Limb (tissue), 2 donors: ENCODE measurements around the gene CLEC20A.

Source experiments
- DNase-seq, 2 donors: peaks; one replicate each; pipeline ENCODE4 v3.0.0-alpha.2; 2016; ENCODE audit errors: extremely low spot score in 2 of 2

CLEC20A gene

GRCh38 chr1:178500936-178501554 is 4.3 kb upstream of the CLEC20A start:
- no peak for DNase-seq

DNA sequence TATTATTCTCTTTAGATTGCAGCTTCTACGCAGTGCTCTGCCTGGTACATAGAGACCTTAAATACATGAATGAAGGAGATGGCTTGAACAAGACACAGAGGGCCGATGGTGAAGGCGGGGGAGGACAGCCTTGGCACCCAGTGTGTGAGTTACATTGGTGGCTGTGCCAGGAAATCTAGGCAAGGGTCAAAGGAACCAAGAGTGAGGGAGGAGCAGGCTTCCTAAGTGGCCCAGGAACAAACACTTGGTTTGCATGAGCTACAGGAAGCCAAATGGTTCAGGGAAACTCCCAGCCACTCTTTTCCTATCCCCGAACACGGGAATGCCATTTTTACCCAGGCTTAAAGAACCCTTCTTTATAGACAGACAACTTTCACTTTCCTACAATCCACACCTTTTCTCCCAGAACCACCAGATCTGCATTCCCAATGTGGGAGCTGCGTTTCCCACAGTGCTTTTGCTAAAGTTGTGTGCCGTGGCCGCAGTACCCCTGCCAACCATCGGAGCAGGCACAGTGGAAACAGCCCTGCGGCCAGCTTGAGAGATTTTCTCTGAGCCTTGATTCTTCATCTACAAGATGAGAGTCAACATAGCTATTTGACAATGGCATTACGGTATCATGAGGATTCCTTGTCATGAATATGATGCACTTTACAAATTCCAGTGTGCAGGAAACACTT is 3.5 kb upstream of the CLEC20A start:
- DNase-seq, result no peak

DNA sequence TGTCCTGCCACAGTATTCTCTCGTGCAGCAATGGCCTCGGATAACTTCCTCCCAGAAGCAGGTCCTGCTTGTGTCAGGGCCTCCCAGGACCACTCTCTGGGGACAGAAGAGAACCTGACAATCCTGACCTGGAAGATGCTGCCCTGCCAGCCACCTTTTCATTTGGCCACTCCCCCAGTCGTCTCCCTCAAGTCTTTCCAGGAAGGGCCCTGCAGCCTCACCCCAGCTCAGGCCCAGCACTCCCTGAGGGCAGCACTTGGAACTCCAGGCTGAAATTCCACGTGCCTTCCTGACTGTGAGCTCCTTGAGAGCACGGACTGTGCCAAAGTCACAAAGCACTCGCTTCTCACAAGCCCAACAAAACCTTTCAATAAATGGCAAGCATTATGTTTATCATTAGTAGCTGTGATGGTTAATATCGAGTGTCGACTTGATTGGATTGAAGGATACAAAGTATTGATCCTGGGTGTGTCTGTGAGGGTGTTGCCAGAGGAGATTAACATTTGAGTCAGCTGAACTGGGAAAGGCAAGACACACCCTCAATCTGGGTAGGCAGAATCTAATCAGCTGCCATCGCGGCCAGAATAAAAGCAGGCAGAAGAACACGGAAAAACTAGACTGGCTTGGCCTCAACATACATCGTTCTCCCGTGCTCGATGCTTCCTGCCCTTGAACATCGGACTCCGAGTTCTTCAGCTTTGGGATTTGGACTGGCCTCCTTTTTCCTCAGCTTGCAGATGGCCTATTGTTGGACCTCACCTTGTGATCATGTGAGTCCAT is 2.3 kb upstream of the CLEC20A start:
- DNase-seq, result no peak

DNA sequence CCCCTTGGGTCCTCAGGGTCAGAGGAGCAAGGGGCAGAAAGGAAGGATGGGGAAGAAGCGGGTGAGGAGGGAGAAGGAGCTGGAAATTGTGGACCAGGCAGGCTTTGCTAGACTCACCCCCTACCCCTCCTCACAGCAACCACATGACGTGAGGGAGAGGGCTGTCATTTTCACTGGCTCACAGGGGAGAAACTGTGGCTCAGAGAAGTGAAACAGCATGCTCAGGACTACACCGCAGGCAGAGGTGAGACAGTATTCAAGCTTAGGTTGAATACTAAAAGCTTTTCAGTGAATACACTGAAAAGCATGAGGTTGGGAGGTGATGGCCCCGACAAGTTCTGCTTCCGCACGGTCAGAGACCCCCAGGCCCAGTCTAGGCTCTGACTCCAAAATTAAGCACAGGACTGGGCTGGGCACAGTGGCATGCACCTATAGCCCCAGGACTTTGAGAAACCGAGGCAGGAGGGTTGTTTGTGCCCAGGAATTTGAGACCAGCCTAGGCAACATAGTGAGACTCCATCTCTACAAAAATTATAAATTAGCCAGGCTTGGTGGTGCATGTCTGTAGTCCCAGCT is 1.2 kb upstream of the CLEC20A start:
- DNase-seq, result no peak

DNA sequence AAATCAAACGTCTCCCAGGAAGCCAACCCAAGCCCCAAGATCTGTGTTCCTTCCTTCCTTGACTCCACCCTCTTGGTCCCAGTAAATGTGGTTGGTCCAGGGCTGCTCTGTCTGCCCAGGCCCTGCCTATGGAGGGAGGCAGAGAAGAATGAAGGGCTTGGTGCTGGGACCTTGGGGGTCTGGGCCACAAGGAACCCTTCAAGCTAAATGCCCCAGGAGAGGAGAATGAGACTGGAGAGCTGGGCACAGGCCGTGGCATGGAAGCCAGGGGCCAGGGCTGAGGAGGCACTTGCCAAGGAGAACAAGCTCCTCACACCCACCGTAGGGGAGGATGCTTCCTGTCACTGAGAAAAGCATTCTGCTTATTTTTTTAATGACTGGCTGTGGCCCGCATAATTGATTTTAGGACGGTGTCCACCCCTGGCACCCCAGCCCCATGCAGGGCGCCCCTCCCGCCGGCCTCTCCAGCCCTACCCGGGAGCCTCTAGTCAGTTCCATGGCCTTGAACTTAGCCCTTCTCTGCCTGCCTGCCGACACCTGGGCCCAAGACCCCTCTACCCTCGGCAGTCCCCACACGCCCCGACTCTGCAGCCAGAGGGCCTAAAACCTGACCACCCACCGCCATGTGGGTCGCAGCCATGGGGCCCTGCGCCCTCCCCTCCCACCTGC is 889 bp downstream of the CLEC20A start:
- DNase-seq, result no peak

DNA sequence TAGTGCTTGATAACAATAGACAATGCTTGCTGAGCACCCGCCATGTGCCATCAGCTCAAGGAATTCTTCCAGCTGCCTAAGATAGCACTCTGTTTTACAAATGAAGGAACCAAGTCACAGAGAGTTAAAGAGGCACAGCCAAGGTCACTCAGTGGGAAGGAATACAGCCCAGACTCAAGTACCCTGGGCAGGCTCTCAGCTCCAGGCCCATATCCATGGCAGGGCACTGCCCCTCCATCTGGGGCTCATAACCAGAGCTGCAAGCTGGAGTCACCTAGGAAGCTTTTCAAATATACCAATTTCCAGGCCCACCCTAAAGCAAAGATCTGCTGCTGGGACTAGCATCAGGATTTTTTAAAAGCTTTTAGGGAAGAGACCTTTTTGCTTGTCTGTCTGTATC is 1.6 kb downstream of the CLEC20A start:
- DNase-seq, result no peak

DNA sequence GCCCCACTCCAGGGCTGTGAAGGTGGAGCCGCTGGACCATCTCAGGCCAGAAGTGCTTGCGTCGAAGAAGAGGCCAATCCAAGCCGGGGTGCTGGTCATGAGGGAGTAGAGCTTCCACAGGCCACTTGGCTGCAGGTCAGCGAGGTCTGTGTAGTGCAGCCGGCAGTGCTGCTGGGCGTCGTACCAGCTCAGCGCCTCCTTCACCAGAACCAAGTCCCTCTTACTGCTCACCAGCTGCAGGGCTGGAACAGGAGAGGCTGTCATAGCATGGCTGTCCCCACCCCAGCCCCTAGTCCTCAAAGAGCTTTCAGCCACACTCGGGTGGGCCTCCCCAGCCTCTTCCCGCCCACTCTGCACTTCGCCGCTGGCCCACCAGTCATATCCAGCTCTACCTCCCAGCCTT is 2.2 kb downstream of the CLEC20A start:
- DNase-seq, result no peak

DNA sequence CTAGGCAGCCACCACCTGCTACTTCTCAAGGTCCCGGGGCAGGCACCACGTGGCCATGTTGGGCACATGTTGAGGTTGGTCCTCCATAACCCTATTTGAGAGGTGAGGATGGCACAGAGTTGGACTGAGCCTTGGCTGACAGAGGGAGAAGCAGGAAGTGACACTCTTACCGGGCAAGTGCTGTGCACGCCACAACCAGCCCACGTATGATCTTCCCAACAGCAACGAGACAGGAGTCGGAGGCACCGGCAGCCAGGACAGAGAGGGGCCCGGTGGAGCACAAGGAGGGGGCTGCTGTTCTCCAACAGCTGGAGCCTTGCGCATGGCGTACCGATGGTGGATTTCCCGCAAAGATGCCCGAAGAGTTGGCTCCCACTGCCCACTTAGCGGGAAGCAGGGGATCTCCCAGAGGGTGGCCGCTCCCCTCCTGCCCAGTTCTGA is 3.4 kb downstream of the CLEC20A start:
- no peak for DNase-seq

GRCh38 chr1:178492341-178492740 is 4.4 kb downstream of the CLEC20A start:
- no peak for DNase-seq

- DNase-seq, result no peak
These were observed 5.0 kb downstream of the CLEC20A start for GRCh38 chr1:178491721-178492120.

- no peak for DNase-seq
These were observed 5.8 kb downstream of the CLEC20A start for GRCh38 chr1:178490967-178491366.

DNA sequence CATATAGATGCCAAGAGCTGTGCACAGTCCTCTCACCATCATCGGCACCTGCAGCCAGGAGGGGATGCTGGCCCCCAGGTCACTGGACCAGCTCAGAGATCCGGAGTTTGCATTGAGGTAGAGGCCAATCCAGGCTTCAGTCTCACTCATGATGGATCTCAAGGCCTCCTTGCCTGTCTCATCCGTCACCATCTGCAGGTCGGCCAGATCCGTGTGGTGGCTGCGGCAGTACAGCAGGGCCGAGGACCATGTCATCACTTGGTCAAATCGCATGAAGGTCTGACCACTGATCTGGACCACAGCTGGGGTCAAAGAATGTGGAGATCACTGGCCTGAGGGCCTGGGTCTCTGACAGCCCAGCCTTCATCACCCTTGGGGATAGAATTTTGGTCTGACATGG is 6.6 kb downstream of the CLEC20A start:
- DNase-seq, result no peak

GRCh38 chr1:178489399-178489798 is 7.4 kb downstream of the CLEC20A start:
- no peak for DNase-seq

- DNase-seq, result no peak
These were observed 8.4 kb downstream of the CLEC20A start for GRCh38 chr1:178488393-178488792.

- no peak for DNase-seq
These were observed 9.6 kb downstream of the CLEC20A start for GRCh38 chr1:178487070-178487615.

DNA sequence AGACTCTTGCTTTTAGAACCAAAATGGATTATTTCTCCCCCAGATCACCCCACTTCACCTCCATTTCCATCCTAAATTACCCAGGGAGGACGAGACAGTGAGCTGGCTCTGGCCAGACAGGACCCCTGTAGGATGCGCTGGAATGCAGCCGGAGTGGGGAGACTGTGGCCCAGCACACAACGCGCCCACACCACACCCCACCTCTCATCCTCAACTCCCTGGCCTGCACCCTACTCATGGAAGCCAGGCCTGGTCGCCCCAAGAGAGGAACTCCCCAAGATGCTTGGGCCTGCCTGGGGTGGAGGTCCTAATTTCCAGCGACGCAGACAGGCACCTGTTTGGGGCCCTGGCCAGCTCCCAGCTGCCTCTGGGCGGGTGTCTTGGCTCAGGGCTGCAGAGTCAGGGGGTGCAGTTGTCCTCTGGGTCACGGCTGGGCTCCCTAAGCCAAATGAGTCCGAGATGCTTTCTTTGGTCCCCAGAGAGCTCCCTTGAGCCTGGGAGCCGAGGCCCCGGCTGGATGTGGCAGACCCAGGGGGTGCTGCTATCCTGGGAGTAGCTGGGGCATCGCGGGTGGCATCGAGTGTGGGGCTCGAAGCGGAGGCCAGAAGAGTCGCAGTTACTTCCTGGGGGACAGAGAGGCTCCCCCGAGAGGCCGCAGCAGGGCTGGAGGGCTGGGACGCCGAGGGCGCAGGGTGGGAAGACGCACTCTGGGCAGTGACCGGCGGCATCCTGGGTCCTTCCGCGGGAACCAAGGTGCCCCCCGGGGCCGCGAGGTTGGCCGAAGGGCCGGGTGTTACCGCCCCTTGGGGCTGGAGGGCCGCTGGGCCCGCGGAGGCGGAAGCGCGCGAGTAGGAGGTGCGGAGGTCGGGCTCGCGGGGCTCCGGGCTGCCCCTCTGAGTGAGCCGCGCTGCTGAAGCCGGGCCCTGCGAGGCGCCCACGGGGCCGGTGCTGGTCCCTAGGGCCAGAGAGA is 10.4 kb downstream of the CLEC20A start:
- no peak for DNase-seq

DNA sequence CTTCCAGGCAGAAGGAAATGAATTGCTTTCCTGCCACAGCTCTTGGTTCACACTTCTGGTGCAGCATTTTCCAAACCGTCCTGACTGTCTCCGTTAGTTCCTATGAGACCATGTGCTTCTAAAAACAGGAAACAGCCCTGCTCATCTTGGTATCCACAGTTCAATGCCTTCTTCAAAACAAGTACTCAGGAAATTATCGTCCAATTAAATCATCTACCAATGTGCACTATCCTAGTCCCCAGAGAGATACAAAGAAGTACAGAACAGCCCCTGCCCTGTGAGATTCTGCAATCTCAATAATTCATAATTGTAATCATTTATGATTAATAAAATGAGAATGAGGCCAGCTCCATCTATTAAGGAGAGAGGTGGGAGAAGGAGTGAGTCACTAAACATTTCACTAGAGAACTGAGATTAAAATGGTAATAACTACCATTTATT is 11.2 kb downstream of the CLEC20A start:
- no peak for DNase-seq

- DNase-seq, result no peak
These were observed 12.0 kb downstream of the CLEC20A start for GRCh38 chr1:178484698-178485225.

- DNase-seq, result no peak
These were observed 13.4 kb downstream of the CLEC20A start for GRCh38 chr1:178483251-178483957.
